Activated CD8-positive, alpha-beta memory T cell treated with anti-CD3 and anti-CD28 coated beads for 36 hours (primary cell): Measurements from ENCODE around the gene FNBP1. TPM values are rescaled to one million over a fixed set of nuclear protein-coding genes. Genes with fewer than 3 reads are reported as not detected.

Experiments
- CTCF ChIA-PET: fragments of 350-600 bp; sonication (Branson Sonifier 250); formaldehyde crosslinking; loops from one replicate; lab custom pipeline; 2021; ENCODE audit warnings: antibody characterized with exemption; lab: Charles Lee
- POLR2A ChIA-PET: fragments of 350-600 bp; sonication (Branson Sonifier 250); formaldehyde crosslinking; loops from one replicate; lab custom pipeline; 2021; ENCODE audit warnings: antibody characterized with exemption; lab: Charles Lee
- total RNA-seq, 2 experiments: library from RNA; stranded (reverse); gene quantifications; one replicate each; pipeline ENCODE4 v1.2.3, GENCODE V29; 2021

FNBP1 gene
- total RNA-seq, 2 experiments from 2014 or later = 205 to 207 TPM

DNA sequence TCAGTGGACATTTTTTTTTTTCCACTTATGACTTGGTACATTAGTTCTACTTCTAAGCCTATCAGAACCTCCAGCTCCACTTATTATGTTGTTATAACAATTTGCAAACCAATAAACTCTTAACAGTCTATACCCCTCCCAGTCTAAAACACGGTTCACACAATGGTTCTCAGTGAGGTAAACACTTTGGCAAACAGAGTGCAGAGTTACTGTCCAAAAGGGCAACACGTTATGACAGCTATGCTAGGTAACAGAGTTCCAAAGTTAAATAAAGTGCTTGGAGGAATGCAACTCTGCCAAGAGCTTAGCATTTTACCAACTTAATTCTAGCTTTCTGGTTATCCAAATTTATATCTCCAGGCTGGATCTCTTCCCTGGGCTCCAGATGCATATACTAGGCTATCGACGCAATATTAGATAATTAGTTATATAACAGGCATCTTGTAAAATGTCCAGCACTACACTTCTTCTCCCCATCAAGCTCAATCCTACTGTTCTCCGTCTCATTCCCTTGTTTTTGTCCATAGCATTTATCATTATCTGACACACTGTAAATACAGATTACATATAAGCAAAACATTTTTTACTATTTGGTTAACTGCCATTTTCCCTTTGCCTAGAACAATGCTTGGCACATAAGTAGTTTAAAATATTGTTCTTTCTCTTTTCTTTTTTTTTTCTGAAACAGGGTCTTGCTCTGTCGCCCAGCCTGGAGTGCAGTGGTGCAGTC is 14.3 kb downstream of the FNBP1 start:
- ChIA-PET POLR2A (interaction anchor here (1.3 to 7.4 kb wide), 4 partner anchors 12 to 72 kb away, joined by 3 to 57 read pairs (median 8); partner anchors contain the start of gene FNBP1), CTCF (interaction anchor here (0.8 to 1.9 kb wide), 7 partner anchors 10 to 142 kb away, joined by 3 to 6 read pairs (median 3); partner anchors contain the start of gene FNBP1)

- CTCF ChIA-PET = interaction anchor here (0.8 to 1.5 kb wide), 5 partner anchors 10 to 141 kb away, joined by 3 to 5 read pairs (median 3); no protein-coding TSS in a partner anchor
- POLR2A ChIA-PET = interaction anchor here (1.6 to 7.4 kb wide), 3 partner anchors 11 to 71 kb away, joined by 7 to 57 read pairs (median 8); partner anchors contain the start of gene FNBP1
These were observed 15.2 kb downstream of the FNBP1 start for GRCh38 chr9:130027533-130028365.

DNA sequence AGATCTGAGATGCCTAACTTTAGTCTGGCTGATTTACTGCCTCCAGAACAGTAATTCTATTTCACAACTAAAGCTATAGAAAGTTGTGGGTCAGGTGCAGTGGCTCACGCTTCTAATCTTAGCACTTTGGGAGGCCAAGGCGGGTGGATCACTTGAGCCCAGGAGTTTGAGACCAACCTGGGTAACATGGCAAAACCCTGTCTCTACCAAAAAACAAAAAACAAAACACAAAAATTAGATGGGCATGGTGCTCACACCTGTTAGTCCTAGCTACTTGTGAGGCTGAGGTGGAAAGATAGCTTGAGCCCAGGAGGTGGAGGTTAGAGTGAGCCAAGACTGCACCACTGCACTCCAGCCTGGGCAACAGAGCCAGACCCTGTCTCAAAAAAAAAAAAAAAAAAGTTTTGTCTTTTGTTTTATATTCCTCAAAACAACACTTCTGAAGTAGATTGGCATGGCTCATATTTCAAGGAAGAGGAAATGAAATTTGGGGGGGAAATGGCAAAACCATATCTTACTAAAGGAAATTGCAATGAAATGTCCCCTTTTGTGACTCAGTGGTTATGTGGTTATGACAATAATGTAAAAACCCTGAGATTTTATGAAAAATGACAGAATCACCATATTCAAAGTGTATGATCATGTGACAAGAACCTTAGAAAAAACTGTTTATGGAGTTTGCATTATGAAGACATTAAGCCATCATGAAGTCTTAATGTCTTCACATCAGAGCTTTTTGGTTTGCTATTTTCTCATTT is 16.2 kb downstream of the FNBP1 start:
- CTCF ChIA-PET = interaction anchor here (0.8 to 1.5 kb wide), 7 partner anchors 8 to 140 kb away, joined by 3 to 6 read pairs (median 4); no protein-coding TSS in a partner anchor
- POLR2A ChIA-PET = interaction anchor here (0.6 to 7.4 kb wide), 7 partner anchors 9 to 139 kb away, joined by 3 to 57 read pairs (median 3); partner anchors contain the start of gene FNBP1

- ChIA-PET POLR2A (no interaction called here), CTCF (interaction anchor here (0.7 to 1.9 kb wide), 5 partner anchors 16 to 188 kb away, joined by 3 to 6 read pairs (median 3); no protein-coding TSS in a partner anchor)
These were observed 18.4 kb downstream of the FNBP1 start for GRCh38 chr9:130024597-130024994.

DNA sequence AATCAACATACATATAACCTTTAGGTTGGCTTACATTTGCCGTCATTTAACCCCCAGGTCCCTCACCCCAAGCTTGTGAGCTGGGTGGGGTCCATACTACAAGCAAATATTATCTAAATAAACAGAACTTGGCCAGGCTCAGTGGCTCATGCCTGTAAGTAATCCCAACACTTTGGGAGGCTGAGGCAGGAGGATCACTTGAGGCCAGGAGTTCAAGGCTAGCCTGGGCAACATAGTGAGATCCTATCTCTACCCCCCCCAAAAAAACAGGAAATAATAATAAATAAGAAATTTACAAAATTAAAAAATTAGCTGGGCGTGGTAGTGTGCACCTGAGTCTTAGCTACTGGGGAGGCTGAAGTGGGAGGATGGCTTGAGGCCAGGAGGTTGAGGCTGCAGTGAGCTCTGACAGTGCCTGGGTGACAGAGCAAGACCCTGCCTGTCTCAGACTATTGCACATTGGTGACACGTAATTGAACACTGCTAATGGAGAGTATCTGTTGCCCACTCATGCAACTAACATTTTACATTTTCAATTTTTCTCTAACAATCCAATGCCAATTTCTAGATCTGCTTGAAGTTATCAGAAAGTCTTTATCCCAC is 18.9 kb downstream of the FNBP1 start:
- ChIA-PET CTCF (interaction anchor here (0.7 to 1.9 kb wide), 8 partner anchors 10 to 188 kb away, joined by 3 to 6 read pairs (median 3); no protein-coding TSS in a partner anchor), POLR2A (interaction anchor here (1.4 kb wide), 1 partner anchor 138 kb away, joined by 3 read pairs; no protein-coding TSS in a partner anchor)

- CTCF ChIA-PET = interaction anchor here (0.5 to 1.9 kb wide), 8 partner anchors 11 to 158 kb away, joined by 3 to 6 read pairs (median 3); no protein-coding TSS in a partner anchor
These were observed 19.7 kb downstream of the FNBP1 start for GRCh38 chr9:130023144-130023787.

DNA sequence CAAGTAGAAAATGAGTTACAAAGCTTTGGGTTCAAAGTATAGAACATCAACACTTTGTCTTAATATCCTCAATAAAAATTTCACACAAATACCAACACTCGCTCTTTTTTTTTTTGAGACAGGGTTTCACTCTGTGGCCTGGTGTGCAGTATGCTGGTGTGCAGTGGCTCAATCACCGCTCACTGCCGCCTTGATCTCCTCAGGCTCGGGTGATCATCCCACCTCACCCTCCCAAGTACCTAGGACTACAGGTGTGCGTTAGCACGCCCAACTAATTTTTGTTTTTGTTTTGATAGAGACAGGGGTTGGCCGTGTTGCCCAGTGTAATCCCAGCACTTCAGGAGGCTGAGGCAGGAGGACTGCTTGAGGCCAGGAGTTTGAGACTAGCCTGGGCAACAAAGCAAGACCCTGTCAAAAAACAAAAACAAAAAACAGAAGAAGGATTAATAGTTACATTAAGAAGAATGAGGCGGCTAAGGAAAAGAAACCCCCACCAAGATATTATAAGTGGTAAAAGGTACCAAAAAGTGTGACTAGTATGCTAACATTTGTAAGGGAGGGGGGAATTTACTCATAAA is 20.3 kb downstream of the FNBP1 start:
- CTCF ChIA-PET = interaction anchor here (0.5 to 1.9 kb wide), 7 partner anchors 11 to 158 kb away, joined by 3 to 6 read pairs (median 3); no protein-coding TSS in a partner anchor
- POLR2A ChIA-PET = interaction anchor here (0.5 to 1.6 kb wide), 5 partner anchors 12 to 137 kb away, joined by 3 to 4 read pairs (median 3); no protein-coding TSS in a partner anchor

More at GRCh38 chr9:130023144-130023787, 19.7 kb downstream of the FNBP1 start:
- POLR2A ChIA-PET = interaction anchor here (0.5 to 1.4 kb wide), 3 partner anchors 30 to 137 kb away, joined by 3 to 4 read pairs (median 3); no protein-coding TSS in a partner anchor

- CTCF ChIA-PET = interaction anchor here (0.6 to 0.8 kb wide), 2 partner anchors 12 to 29 kb away, joined by 3 read pairs; no protein-coding TSS in a partner anchor
These were observed 21.1 kb downstream of the FNBP1 start for GRCh38 chr9:130021842-130022241.

DNA sequence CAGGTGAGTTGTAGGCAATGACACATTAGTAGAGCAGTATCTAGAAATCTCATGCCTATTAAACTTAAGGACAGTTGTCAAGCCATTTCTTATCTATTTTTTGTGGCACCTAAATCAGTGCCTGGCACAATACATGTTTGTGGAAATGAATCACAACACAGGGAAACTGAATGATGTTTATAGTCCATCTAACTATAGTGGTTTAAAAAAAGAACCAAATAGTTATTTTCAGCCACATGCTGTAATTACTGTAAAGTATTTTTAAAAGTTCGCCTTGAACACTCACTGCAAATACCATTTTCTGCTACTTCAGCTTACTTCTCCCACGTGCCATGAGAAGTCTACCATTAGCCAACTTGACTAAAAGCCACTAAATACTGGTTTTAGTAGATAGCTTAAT is 21.9 kb downstream of the FNBP1 start:
- ChIA-PET POLR2A (interaction anchor here (1.6 kb wide), 1 partner anchor 13 kb away, joined by 3 read pairs; no protein-coding TSS in a partner anchor), CTCF (interaction anchor here (0.6 kb wide), 1 partner anchor 28 kb away, joined by 3 read pairs; no protein-coding TSS in a partner anchor)

More at GRCh38 chr9:130021842-130022241, 21.1 kb downstream of the FNBP1 start:
- POLR2A ChIA-PET = interaction anchor here (1.6 kb wide), 1 partner anchor 13 kb away, joined by 3 read pairs; no protein-coding TSS in a partner anchor

GRCh38 chr9:130020618-130021017 is 22.4 kb downstream of the FNBP1 start:
- CTCF ChIA-PET = no interaction called here
- POLR2A ChIA-PET = interaction anchor here (1.0 to 1.6 kb wide), 4 partner anchors 12 to 19 kb away, joined by 3 to 12 read pairs (median 6); no protein-coding TSS in a partner anchor

DNA sequence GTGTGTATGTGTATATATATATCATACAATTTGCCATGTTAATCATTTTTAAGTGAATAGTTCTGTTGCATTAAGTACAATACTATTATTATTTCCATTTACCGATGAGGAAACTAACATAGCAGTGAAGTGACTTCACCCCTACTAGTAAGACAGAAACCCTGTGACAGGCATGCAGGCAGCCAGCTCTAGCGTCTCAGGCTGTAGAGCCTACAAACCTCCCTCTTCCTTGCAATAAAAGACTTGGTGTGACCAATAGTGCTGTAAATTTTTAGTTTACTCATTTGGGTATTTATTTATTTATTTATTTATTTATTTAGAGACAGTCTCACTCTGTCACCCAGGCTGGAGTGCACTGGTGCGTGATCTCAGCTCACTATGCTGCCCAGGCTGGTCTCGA is 24.7 kb downstream of the FNBP1 start:
- POLR2A ChIA-PET = interaction anchor here (1.0 to 1.5 kb wide), 2 partner anchors 11 to 23 kb away, joined by 3 to 7 read pairs; no protein-coding TSS in a partner anchor

DNA sequence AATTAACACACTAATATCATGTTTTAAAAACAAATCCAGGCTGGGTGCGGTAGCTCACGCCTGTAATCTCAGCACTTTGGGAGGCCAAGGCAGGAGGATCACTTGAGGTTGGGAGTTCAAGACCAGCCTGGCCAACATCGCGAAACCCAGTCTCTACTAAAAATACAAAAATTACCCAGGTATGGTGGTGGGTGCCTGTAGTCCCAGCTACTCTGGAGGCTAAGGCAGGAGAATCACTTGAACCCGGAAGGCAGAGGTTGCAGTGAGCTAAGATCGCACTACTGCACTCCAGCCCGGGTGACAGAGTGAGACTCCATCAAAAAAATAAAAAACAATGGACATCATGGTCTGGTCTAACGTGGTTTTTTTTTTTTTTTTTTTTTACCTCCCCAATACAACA is 25.5 kb downstream of the FNBP1 start:
- ChIA-PET CTCF (interaction anchor here (0.7 to 1.7 kb wide), 7 partner anchors 11 to 131 kb away, joined by 3 to 9 read pairs (median 3); no protein-coding TSS in a partner anchor), POLR2A (interaction anchor here (0.6 to 1.8 kb wide), 6 partner anchors 11 to 131 kb away, joined by 4 to 9 read pairs (median 6); no protein-coding TSS in a partner anchor)

More for the DNA sequence above, 24.7 kb downstream of the FNBP1 start:
- CTCF ChIA-PET = interaction anchor here (0.8 to 1.6 kb wide), 3 partner anchors 8 to 10 kb away, joined by 3 read pairs; no protein-coding TSS in a partner anchor

DNA sequence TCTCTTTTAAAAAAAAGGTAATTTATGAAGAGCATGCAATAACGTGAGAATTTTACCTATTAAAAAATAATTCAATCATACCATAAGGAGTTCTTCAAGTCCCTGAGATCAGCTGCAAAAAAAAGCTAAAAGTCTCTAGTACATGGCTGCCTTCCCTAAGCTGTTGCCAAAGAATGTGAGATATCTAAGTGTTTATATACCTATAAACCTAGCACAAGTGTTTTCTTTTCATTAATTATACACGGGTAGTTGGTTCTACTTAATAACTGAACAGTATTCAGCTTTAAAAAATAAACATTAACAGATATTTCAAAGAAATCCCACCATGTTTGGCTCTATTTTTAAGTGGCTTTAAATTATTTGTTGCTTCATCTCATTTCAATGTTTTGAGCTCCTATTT is 25.9 kb downstream of the FNBP1 start:
- CTCF ChIA-PET = interaction anchor here (0.7 to 1.7 kb wide), 9 partner anchors 9 to 131 kb away, joined by 3 to 9 read pairs (median 3); no protein-coding TSS in a partner anchor
- POLR2A ChIA-PET = interaction anchor here (0.6 to 1.8 kb wide), 8 partner anchors 9 to 130 kb away, joined by 3 to 9 read pairs (median 4); partner anchors contain the start of gene FNBP1

- POLR2A ChIA-PET = no interaction called here
These were observed 27.5 kb downstream of the FNBP1 start for GRCh38 chr9:130015353-130016019.

DNA sequence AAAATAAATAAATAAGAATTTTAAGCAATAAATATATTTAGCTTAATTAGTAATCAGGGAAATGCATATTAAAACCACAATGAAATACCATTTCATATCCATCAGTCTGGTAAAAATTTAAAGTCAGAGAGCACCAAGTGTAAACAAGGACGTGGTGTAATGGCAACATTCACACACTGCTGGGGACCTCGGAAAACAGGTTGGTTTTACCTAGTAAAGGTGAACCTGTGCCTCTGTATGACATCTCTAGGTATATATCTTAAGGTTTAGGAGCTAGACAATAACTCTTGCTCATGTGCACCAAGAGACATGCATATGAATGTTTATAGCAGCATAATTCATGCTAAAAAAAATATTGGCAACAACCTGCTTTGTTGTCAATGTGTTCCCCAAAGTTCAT is 29.7 kb downstream of the FNBP1 start:
- POLR2A ChIA-PET = no interaction called here
- CTCF ChIA-PET = interaction anchor here (1.1 to 1.3 kb wide), 2 partner anchors 16 to 17 kb away, joined by 3 to 5 read pairs; no protein-coding TSS in a partner anchor

More at GRCh38 chr9:130015353-130016019, 27.5 kb downstream of the FNBP1 start:
- CTCF ChIA-PET = no interaction called here
